NCI-H146 (cell line): ENCODE data around the gene TLX3.
A peak's percentile ranks its signal among the peaks of the same experiment; 100 is the strongest.
"Not testable (repeated sequence)": the region's sequence is repeated elsewhere in the genome, so short reads cannot be mapped to it uniquely, and the experiment has no call there.

Experiments used
- DNase-seq: peaks from one replicate; lab custom pipeline; 2025; lab: John Stamatoyannopoulos, UW

The TLX3 gene

DNA sequence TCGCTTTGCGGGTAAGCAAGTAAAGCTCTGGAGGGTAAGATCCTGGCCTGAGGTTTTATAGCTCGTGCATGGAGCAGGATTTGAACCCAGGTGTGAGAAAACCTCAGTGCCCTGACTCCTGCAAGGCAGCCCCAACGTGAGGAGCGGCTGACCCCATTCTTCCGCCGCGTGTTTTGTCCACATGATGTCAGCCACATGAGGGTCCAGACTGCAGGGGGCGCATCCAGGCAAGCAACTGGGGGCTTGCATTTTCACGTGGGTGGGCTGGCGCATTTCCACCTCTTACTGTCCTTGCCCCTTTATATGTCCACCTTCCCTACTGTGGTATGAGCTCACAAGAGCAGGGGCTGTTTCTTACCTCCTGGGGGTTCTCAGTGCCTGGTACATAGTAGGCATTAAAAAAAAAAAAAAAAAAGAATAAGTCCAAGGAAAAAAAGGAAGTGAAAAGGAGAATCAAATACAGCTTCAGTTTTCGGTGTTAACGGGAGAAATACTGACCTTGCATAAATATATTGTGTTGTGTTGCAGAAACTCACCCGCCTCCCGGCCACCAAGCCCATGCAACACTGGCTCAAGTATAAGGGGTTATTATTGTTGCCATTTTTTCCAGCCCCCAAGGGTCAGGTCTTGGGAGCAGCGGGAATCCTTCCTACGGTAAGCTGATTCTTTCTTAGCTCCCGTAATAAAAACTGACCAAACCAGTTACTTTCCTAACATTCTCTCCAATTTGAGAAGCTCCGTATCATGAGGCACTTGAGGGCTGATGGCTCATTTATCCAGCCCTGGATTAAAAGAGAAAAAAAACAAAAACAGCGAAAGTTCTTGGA, 15.0 kb downstream of the TLX3 start:
- no peak for DNase-seq

DNA sequence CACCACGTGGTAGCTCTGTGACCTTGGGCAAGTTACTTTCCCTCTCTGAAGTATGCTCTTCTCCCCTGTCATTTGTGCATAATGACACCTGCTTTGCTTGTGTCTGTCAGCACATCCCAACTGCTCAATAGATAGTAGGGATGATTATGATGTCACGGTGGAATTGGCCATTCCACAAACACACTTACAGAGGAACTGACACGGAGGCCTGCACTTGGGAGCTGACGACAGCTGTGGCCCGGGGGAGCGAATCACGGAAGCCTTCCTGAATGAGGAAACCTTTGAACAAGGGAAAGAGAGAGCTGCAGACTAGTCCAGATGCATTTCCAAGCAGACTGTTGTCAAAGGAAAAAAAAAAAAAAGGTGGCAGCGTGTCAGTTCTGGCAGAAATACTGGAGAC, 21.0 kb downstream of the TLX3 start:
- no peak for DNase-seq

DNA sequence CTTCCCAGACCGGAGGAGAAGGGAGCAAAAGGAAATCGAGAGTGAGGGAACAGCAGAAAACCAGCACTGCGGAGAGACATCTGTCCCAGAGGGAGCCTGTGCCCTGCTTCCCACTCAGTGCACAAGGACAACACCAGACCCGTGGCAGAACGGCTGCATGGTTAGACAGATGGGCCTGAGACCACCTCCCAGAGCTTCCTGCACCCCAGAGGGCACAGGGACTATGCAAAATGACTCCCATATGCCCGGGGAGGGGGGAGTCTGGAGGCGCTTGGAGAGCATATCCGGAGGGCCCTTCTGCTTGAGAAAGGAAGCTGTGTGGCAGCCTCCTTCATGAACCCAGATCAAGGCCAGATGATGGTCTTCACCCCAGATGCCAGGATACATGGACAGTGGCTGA, 26.6 kb downstream of the TLX3 start:
- no peak for DNase-seq

DNA sequence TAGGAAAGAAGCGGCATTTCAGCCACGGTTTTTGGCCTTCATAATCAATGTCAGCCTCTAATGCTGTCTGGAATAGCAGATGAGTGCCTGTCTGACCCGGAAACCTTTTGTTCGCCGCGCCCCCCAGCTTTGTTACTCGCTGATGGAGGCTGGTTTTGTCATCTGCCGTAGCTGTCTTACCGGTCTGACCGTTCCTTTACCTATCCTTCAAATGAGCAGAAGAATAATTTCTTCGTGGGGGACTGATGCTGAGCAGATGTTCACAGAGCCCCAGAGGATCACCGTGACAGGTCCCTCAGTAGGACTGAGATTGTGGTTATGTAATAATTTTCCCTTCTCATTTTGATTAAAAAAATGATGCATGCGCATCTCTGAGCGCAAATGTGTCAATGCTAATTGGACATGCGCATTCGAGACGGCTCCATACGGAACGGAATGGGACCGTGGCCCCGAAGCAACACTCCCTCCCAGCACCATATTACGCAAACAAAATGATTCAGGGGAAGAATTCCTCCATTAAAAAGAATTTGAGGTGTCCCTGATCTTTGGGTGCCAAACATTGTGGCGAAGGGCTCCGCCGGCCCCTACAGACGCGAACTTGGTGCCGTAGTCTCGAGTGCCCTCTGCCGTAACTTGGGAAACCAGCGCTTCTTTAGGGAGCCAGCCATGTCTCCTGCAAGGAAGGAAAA, 27.6 kb downstream of the TLX3 start:
- DNase-seq, result no peak

DNA sequence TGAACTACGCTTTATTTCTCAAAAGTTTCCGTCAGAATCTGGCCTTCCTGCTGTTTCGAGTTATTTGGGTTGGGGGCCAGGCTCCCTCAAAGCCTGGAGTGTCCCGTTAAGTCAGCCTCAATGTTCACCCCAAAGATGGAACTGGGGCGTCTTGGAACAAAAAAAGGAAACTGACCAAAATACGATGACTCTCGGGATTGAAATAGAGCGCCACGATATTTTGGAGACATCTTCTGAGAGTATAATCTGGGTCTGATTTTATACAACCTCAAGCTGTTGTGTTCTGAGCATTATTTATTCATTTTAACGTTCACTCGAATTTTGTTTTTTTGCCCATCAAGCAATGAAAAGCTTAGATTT, 28.1 kb downstream of the TLX3 start:
- no peak for DNase-seq

DNA sequence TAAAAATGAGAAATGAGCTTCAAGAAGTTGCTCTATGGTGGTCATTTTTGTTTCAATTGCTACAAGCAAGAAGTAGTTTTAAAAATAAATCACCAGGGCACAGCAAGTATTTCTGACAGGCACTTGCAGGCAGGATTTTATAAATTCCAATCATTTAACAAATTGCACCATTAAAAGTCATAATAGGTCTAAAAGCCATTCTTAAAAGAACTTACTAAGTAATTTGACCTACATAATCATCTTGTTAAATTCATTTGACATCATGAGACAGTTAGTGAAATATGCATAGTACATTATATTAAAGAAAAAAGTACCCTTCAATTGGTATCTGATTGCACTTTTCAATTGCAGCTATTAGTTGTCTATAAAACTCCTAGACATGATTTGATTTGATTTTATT, 31.0 kb downstream of the TLX3 start:
- no peak for DNase-seq

DNA sequence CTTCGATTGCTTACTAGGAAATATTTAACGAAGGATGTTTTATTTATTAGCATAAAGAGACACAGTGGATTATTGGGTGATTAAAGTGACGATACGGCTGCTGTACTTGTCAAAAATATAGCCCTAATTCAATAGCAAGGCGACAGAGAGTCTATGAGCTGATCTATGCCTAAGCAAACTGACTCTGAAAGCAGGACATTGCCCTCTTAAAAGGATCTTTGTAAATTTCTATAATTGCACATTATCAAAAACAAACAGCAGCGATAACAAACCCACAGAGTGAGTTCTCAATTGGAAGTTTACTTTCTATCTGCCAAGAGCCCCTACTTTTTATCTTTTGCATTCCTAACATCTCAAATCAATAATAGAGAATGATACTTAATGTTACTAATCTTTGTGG, 31.4 kb downstream of the TLX3 start:
- peak; percentile 52 for DNase-seq

DNA sequence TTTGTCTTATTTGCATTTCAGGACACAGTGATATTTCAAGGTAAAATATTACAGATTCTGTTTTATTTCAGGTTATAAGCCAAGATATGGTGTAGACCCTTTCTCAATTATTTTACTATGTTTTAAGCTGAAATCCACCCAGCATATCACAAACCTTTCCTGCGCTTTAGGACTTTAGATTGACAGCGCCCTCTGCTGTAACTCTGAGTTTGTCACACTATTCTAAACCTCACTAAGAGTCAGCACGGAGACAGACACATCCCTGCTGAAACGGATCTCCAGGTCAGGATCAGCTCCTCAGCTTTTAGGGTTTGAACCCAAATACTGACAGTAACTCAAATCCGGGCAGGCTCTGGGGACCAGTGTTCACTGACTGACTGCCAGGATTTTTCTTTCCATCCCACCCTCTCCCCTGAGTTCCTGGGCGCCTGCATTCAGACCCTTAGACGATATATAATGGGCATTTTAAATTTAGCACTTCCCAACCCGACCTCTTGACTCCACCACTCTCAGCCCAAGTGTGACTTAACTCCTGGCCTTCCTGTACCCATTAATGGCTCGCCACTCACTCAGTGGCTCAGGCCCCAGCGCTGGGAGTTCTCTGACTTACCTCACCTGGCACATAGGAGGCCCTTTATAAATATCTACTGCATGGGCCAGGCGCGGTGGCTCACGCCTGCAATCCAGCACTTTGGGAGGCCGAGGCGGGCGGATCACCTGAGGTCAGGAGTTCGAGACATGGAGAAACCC, 33.5 kb downstream of the TLX3 start:
- peak; percentile 54 for DNase-seq

DNA sequence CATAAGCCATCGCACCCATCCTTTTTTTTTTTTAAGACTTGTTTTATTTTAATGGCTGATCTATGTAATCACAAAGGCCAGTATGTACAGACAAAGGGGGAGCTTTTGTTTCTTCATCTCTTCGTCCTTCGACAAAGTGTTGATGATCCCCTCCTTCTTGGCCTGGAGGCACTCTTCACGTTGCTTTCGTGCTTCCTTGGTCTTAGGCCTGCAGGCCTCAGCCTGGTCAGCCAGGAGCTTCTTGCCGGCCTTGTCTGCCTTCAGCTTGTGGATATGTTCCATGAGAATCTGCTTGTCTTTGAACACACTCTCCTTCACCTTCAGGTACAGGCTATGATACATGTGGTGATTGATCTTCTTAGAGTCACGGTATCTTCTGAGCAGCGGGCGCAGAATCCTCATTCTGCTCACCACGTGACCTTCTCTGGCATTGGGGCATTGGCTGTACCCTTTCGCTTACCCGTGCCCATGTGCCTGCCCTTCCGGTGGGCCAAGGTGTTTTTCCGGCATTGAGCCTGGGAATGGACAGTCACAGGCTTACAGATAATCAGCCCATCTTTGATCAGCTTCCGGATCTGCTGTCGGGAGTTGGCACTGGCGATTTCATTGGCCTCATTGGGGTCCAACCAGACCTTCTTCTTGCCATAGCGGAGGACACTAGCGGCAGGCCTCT, 36.0 kb downstream of the TLX3 start:
- DNase-seq, result no peak

DNA sequence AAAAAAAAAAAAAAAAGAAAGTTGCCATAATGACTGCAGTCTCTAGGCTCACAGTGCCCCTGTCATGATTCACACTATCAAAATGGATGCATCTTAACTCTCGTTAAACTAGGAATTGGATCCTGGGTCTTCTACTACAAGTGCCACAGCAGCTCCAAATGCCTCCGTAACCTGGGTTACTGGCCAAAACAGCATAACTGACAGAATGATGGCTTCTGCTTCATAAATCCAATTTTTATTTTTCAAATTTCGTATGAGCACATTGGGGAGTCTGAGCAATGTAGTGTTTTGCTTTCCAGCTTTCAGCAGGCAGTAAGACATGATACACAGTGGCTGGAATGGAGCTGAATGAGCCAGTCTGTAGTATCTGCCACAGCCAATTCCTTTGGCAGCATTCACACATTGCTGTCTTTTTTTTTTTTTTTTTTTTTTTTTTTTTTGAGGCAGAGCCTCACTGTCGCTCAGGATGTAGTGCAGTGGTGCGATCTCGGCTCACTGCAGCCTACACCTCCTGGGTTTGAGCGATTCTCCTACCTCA, 42.6 kb downstream of the TLX3 start:
- DNase-seq, result no peak

DNA sequence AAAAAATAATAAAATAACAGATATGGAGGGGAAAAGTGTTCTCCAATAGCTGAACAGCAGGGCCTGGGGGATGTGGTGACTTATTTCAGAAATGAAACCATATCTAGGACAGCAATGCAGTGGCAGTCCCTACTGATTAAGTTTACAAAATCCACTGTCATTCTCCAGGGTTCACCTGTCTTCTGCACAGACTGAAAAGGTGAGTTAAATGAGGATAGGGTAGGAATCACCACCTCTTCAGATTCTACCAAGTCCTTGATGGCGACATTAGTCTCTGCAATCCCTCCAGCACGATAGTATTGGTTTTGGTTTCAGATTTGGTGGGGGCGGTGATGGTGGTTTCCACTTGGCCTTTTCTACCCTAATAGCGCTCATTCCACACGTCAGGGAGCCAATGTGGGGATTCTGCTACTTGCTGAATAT, 46.3 kb downstream of the TLX3 start:
- DNase-seq, result no peak

DNA sequence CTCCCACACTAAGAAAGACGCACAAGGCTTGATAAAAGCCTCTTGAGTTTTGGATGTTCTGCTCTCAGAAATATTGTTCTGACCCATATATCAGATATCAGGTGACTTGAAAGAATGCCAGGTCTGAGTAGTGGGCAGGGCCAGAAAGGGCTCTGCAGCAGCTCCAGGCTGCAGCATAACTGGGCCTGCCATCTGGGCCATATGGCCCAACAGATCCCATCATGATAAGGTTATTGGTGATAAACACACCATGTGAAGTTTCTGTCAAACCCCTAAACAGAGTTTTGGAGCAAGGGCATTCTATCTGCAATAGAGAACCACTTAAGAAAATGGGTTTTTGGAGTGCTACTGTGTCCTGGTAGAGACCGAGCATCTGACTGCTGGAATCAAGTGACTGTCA, 48.8 kb downstream of the TLX3 start:
- DNase-seq, result no peak

DNA sequence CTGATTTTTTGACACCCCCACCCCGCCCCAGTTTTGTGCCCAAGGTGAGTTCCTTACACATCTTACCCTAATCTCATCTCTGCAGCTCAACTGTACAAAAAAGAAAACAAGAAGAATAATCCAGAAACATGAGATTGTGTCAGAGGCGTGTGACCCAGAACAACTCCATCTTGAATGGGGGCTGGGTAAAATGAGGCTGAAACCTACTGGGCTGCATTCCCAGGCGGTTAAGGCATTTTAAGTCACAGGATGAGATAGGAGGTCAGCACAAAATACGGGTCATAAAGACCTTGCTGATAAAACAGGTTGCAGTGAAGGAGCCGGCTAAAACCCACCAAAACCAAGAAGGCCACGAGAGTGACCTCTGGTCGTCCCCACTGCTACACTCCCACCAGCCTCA, 52.1 kb downstream of the TLX3 start:
- not testable (repeated sequence) for DNase-seq
